DND-41 (cell line): Measurements from ENCODE around the gene RBM47.
"Not testable (repeated sequence)": the region's sequence is repeated elsewhere in the genome, so short reads cannot be mapped to it uniquely, and the experiment has no call there.

Experiments used
- ATAC-seq: fragments of 200-7000 bp; cut with Tn5 transposase; 3 replicates; pipeline ENCODE4 v1.9.1; 2021; ENCODE audit warnings: low read depth; ENCODE audit not compliant: insufficient read depth
- DNase-seq: peaks from one replicate; pipeline ENCODE4 v3.0.0-alpha.2; 2020
- H2AFZ ChIP-seq: 2 replicates; pipeline ENCODE4 v1.6.0; 2012; ENCODE audit warnings: low read depth, low read length
- H3K27ac ChIP-seq: 2 replicates; pipeline ENCODE4 v1.5.1; 2012; ENCODE audit warnings: low read length, inconsistent platforms
- H3K27me3 ChIP-seq: fragments of 200-600 bp; sonication (generic); 2 replicates; pipeline ENCODE4 v1.6.0; 2012; ENCODE audit warnings: low read length, mild to moderate bottlenecking, inconsistent platforms; ENCODE audit not compliant: insufficient read depth, poor library complexity
- H3K36me3 ChIP-seq: 2 replicates; pipeline ENCODE4 v1.5.1; 2012; ENCODE audit warnings: low read length, inconsistent platforms; ENCODE audit not compliant: insufficient read depth
- H3K4me1 ChIP-seq: 2 replicates; pipeline ENCODE4 v1.5.1; 2012; ENCODE audit warnings: mild to moderate bottlenecking, low read length; ENCODE audit not compliant: insufficient read depth
- H3K4me2 ChIP-seq: 2 replicates; pipeline ENCODE4 v1.6.0; 2012; ENCODE audit warnings: mild to moderate bottlenecking, moderate library complexity, low read length, inconsistent platforms; ENCODE audit not compliant: insufficient read depth
- H3K4me3 ChIP-seq, 2 experiments: fragments of 200-600 bp in 1 of 2; shearing (Covaris generic) in 1 of 2; 2 replicates each; pipeline ENCODE4 v1.5.1; 2012 to 2016; ENCODE audit warnings: inconsistent platforms in 2 of 2, low read length in 2 of 2, mild to moderate bottlenecking in 2 of 2, low read depth in 1 of 2, moderate library complexity in 1 of 2
- H3K79me2 ChIP-seq: 2 replicates; pipeline ENCODE4 v1.6.0; 2012; ENCODE audit warnings: low read length, inconsistent platforms; ENCODE audit not compliant: insufficient read depth
- H3K9ac ChIP-seq: 2 replicates; pipeline ENCODE4 v1.6.0; 2012; ENCODE audit warnings: low read depth, mild to moderate bottlenecking, inconsistent platforms, low read length, moderate library complexity
- H3K9me3 ChIP-seq: 2 replicates; pipeline ENCODE4 v1.5.1; 2012; ENCODE audit warnings: low read length, moderate library complexity, mild to moderate bottlenecking, inconsistent platforms; ENCODE audit not compliant: insufficient read depth, severe bottlenecking
- H4K20me1 ChIP-seq: 2 replicates; pipeline ENCODE4 v1.6.0; 2012; ENCODE audit warnings: low read length; ENCODE audit not compliant: insufficient read depth
- EZH2 ChIP-seq: IDR thresholded peaks from 3 replicates; pipeline ENCODE4 v1.6.1; 2012; ENCODE audit warnings: borderline replicate concordance, low read depth, mild to moderate bottlenecking, moderate library complexity, low read length, inconsistent platforms; ENCODE audit not compliant: severe bottlenecking
- TF ChIP-seq, protein P1 (sequence below): IDR thresholded peaks from 2 replicates; pipeline ENCODE4 v1.5.1; 2012; ENCODE audit warnings: borderline replicate concordance, low read length, moderate library complexity, mild to moderate bottlenecking; ENCODE audit not compliant: poor library complexity, severe bottlenecking; ENCODE audit errors: extremely low read depth

RBM47 gene

DNA sequence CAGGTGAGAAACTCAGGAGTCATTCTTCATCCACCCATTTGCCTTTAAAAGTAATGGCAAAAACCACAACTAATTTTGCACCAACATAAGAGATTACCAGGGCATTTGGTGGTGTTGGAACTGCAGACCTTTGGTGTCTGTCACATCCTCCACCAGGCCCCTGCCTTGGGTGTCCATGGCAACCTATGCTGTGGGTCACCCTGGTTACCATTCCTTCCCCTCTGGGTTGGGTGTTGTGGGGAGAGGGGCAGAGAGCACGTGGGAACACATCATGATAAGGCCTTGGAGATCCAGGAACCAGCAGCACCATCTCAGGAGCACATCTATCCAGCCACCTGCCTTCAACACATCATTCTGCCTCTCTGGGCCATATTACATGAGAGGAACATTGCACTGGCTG lies 217.3 kb downstream of the RBM47 start:
- Histone ChIP-seq H3K79me2 (no peaks in the 10 kb centered on the region), H4K20me1 (no peaks in the 10 kb centered on the region), H2AFZ (no peak overlapping the region), H3K36me3 (no peaks in the 10 kb centered on the region), H3K4me3 (no peak overlapping the region), H3K27ac (no peak overlapping the region), H3K27me3 (no peaks in the 10 kb centered on the region), H3K4me2 (no peak overlapping the region), H3K4me1 (no peaks in the 10 kb centered on the region), H3K9ac (no peak overlapping the region), H3K9me3 (no peaks in the 10 kb centered on the region)
- TF ChIP-seq, protein P1, sequence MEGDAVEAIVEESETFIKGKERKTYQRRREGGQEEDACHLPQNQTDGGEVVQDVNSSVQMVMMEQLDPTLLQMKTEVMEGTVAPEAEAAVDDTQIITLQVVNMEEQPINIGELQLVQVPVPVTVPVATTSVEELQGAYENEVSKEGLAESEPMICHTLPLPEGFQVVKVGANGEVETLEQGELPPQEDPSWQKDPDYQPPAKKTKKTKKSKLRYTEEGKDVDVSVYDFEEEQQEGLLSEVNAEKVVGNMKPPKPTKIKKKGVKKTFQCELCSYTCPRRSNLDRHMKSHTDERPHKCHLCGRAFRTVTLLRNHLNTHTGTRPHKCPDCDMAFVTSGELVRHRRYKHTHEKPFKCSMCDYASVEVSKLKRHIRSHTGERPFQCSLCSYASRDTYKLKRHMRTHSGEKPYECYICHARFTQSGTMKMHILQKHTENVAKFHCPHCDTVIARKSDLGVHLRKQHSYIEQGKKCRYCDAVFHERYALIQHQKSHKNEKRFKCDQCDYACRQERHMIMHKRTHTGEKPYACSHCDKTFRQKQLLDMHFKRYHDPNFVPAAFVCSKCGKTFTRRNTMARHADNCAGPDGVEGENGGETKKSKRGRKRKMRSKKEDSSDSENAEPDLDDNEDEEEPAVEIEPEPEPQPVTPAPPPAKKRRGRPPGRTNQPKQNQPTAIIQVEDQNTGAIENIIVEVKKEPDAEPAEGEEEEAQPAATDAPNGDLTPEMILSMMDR: no peak
- no peak for TF ChIP-seq EZH2
- ATAC-seq: no peak
- DNase-seq: no peak

DNA sequence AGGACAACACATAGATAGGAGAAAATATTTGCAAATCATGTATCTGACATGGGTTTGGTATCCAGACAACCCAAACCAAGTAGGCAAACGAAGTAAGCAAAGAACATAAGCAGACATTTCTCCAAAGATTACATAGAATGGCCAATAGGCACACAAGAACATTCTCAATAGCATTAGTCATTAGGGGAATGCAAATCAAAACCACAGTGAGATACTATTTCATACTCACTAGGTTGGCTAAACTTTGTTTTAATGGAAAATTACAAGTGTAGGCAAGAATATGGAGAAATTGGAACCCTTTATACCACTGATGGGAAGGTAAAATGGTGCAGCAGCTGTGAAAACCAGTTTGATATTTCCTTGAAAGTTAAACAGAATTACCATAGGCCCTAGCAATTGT lies 219.8 kb downstream of the RBM47 start:
- Histone ChIP-seq H3K4me3 (no peak overlapping the region), H3K4me1 (no peaks in the 10 kb centered on the region), H3K27me3 (no peaks in the 10 kb centered on the region), H3K4me2 (no peak overlapping the region), H3K9ac (no peak overlapping the region), H3K79me2 (no peaks in the 10 kb centered on the region), H3K9me3 (peaks cover 9% of the 10 kb centered on the region), H3K36me3 (no peaks in the 10 kb centered on the region), H3K27ac (no peak overlapping the region), H2AFZ (no peak overlapping the region), H4K20me1 (no peaks in the 10 kb centered on the region)
- TF ChIP-seq EZH2: no peak
- TF ChIP-seq, protein P1: no peak
- ATAC-seq (no peak), DNase-seq (no peak)

DNA sequence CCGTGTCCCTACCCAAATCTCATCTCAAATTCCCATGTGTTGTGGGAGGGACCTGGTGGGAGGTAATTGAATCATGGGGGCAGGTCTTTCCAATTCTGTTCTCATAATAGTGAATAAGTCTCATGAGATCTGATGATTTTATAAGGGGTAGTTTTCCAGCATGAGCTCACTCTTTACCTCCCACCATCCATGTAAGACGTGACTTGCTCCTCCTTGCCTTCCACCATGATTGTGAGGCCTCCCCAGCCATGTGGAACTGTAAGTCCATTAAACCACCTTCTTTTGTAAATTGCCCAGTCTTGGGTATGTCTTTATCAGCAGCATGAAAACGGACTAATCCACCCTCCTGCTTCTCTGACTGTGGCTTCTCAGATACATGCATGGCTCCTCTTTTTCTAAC lies 222.2 kb downstream of the RBM47 start:
- not testable (repeated sequence) for H2AFZ ChIP-seq, H3K27me3 ChIP-seq

DNA sequence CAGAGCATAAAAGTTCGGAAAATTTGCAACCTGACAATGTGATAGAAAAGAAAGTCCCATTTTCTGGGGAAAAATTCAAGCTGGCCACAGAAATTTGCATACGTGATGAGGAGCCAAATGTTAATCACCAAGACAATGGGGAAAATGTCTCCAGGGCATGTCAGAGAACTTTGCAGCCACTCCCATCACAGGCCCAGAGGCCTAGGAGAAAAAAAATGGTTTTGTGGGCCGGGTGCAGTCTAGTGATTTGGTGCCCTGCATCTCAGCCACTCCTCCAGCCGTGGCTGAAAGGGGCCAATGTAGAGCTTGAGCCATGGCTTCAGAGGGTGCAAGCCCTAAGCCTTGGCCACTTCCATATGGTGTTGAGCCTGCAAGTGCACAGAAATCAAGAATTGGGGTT lies 223.3 kb downstream of the RBM47 start:
- Histone ChIP-seq H2AFZ (no peak overlapping the region), H3K79me2 (no peaks in the 10 kb centered on the region), H3K4me3 (no peak overlapping the region), H3K4me1 (no peaks in the 10 kb centered on the region), H3K27ac (no peak overlapping the region), H3K27me3 (no peaks in the 10 kb centered on the region), H3K4me2 (no peak overlapping the region), H3K9ac (no peak overlapping the region), H3K9me3 (peaks cover 9% of the 10 kb centered on the region), H3K36me3 (no peaks in the 10 kb centered on the region), H4K20me1 (no peaks in the 10 kb centered on the region)
- TF ChIP-seq EZH2: no peak
- TF ChIP-seq, protein P1: no peak
- DNase-seq (no peak), ATAC-seq (no peak)

More for the DNA sequence above, 222.2 kb downstream of the RBM47 start:
- not testable (repeated sequence) for H3K4me1 ChIP-seq, DNase-seq, H3K79me2 ChIP-seq, H3K36me3 ChIP-seq, H3K27ac ChIP-seq, H3K4me3 ChIP-seq, H4K20me1 ChIP-seq, H3K9ac ChIP-seq, H3K4me2 ChIP-seq, ATAC-seq, H3K9me3 ChIP-seq
